ENCODE measurements around the gene TSHZ2.

TSHZ2 gene

GRCh38 chr20:53489528-53489927 lies 517.4 kb downstream of the TSHZ2 start:
- TF ChIP-seq GATA3 (IDR thresholded peaks at IDR 0.05; ENCODE audit: low read depth, low read length) (no peak), GATA2 (IDR thresholded peaks at IDR 0.05; ENCODE audit: low read depth, low read length) (no peak)

DNA sequence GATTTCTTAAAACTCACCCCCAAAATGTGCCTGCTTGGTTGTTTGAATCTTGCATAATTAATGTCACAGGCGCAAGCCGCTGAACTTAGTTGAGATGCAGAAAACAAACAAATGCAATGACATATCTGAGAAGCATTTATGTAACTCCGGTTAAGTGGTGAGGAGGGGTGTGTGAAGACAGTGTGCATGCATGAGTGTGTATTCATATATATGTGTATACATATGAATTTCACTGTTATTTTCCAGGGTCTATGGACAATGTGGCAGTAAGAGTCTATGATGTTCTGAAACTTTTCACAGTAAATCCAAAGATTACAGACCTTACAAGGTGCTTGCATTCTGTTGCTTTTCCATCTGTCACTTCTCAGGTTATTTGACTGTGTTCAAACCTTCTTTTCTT lies 518.5 kb downstream of the TSHZ2 start:
- no peak for TF ChIP-seq GATA2 (IDR thresholded peaks at IDR 0.05; ENCODE audit: low read depth, low read length)
- no peak for TF ChIP-seq GATA3 (IDR thresholded peaks at IDR 0.05; ENCODE audit: low read depth, low read length)

DNA sequence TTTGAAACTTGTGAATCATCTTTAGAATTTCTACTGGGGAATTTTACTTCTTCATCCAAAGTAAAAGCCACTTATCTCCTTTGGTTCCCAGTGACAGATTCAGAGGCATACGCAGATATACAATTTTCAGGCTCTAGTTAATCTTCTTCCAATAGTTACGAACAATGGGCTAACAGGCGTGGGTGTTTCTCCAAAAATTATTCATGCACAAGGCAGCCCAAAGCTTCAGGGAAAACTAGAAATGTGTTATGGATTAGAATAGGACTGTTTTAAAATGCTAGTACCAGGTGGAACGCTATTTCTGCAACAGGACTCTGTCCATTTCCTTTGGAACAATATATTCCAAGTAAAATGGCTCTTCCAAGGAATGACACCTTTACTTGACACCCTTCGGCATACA lies 519.3 kb downstream of the TSHZ2 start:
- TF ChIP-seq GATA2 (IDR thresholded peaks at IDR 0.05; ENCODE audit: low read depth, low read length), result no peak
- TF ChIP-seq GATA3 (IDR thresholded peaks at IDR 0.05; ENCODE audit: low read depth, low read length), result no peak

DNA sequence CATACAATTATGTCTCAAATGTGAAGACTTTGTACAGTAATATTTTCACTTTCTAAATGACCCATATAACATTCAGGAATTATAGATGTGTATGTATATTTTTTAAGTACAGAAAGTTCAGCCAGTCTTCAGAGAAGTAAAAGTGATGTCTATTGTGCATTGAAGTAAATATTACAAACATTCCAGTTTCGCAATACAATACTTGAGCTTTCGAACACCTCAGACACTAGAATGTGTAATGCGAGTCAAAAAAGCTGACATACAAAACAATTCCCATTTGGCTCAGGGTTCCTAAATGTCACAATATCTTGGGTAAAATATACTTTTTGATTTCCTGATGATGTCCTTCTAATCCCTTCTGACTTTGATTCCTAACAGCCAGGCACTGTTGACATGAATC lies 520.1 kb downstream of the TSHZ2 start:
- no peak for TF ChIP-seq GATA2 (IDR thresholded peaks at IDR 0.05; ENCODE audit: low read depth, low read length)
- TF ChIP-seq GATA3 (IDR thresholded peaks at IDR 0.05; ENCODE audit: low read depth, low read length), result no peak

DNA sequence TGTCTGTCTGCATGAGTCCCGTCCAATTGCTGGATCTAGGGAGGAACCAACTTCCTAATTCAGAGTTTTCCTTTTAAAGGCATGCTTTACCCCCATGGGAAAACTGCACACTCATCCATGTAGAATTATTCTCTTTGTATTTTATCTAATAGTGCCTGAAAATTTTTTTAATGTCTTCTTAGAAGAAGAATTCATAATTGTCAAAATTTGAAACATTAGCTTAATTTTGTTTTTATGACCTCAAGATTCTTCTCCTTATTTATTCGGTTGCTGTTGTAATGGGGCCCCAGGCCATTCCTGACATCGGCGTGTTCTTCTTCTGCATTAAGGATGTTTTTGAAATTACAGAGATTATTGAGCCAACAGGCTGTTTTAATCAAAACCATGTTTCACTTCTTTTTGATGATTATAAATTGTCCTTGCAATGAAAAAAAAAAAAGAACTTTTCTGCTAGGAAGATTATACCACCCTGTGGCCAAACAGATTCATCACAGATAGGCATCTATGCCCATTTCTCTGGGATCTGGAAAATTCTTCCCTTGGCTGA lies 521.2 kb downstream of the TSHZ2 start:
- TF ChIP-seq GATA3 (IDR thresholded peaks at IDR 0.05; ENCODE audit: low read depth, low read length), result peak; percentile 95
- TF ChIP-seq GATA2 (IDR thresholded peaks at IDR 0.05; ENCODE audit: low read depth, low read length), result peak; percentile 92

DNA sequence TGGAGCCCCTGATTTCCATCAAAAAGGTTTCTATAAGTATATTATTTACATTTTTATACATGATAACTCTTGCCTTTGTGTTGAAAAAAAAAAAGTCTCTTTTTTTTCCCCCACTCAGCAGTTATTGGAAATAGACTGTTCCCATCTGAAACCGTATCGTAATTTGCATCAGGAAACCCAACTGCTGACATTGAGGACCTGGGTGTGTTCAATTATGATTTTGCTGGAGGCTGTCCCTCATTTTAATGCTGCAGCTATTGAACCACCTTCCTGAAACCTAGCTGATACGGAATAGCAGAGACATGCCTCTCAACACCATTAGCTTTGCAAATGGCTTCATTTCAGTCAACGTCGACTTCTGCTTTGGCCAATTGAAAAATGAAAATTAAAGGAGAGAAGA lies 522.6 kb downstream of the TSHZ2 start:
- TF ChIP-seq GATA3 (IDR thresholded peaks at IDR 0.05; ENCODE audit: low read depth, low read length) (peak; percentile 76), GATA2 (IDR thresholded peaks at IDR 0.05; ENCODE audit: low read depth, low read length) (peak; percentile 77)

- peak; percentile 74 for TF ChIP-seq GATA3 (IDR thresholded peaks at IDR 0.05; ENCODE audit: low read depth, low read length)
- TF ChIP-seq GATA2 (IDR thresholded peaks at IDR 0.05; ENCODE audit: low read depth, low read length), result peak; percentile 97
Observed at GRCh38 chr20:53495398-53496092, 523.4 kb downstream of the TSHZ2 start.

DNA sequence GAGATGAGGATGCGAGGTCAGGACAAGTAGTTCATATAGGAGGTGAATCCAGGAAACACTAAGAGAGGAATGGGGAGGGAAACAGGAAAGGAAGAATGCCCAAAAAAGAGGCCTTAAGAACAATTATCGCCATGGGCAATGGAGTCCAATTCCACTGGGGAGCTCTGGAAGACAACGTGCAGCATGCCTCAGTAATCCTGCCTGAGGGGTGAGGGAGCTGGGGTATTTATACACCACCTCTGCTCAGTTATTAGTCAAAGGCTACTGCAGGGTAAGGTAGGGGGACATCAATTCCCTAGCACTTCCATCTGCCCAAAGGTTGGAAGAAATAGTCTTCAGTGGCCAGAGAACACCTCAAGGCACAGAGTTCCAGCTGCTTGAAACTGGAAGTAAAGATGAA lies 525.1 kb downstream of the TSHZ2 start:
- no peak for TF ChIP-seq GATA2 (IDR thresholded peaks at IDR 0.05; ENCODE audit: low read depth, low read length)
- no peak for TF ChIP-seq GATA3 (IDR thresholded peaks at IDR 0.05; ENCODE audit: low read depth, low read length)

GRCh38 chr20:53498341-53498740 lies 526.2 kb downstream of the TSHZ2 start:
- TF ChIP-seq GATA2 (IDR thresholded peaks at IDR 0.05; ENCODE audit: low read depth, low read length) (no peak), GATA3 (IDR thresholded peaks at IDR 0.05; ENCODE audit: low read depth, low read length) (no peak)

GRCh38 chr20:53500651-53501050 lies 528.5 kb downstream of the TSHZ2 start:
- no peak for TF ChIP-seq GATA3 (IDR thresholded peaks at IDR 0.05; ENCODE audit: low read depth, low read length)
- no peak for TF ChIP-seq GATA2 (IDR thresholded peaks at IDR 0.05; ENCODE audit: low read depth, low read length)

DNA sequence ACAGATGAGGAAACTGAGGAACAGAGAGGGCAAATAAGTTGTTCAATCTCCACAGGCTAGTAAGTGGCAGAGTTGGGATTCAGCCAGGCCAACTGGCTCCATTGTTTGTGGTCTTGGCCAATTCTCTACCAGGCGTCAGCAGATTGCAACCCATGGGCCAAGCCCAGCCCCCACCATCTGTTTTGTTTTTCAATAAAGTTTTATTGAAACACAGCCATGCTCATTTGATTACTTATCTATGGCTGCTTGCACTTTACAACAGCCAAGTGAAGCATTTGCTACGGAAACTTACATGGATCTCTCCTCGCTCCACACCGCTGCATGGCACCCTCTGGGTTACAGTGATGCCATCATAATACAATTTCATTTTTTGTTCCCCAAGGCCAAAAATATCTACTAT lies 530.7 kb downstream of the TSHZ2 start:
- no peak for TF ChIP-seq GATA3 (IDR thresholded peaks at IDR 0.05; ENCODE audit: low read depth, low read length)
- no peak for TF ChIP-seq GATA2 (IDR thresholded peaks at IDR 0.05; ENCODE audit: low read depth, low read length)

DNA sequence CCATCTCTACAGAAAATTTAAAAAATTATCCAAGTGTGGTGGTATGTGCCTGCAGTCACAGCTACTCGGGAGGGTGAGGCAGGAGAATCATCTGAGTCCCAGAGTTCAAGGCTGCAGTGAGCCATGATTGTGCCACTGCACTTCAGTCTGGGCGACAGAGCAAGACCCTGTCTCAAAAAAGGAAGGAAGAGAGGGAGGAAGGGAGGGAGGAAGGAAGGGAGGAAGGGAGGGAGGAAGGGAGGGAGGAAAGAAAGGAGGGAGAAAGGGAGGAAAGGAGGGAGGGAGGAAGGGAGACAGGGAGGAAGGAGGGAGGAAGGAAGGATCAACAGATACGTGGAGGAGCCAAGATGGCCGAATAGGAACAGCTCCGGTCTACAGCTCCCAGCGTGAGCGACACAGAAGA lies 531.4 kb downstream of the TSHZ2 start:
- TF ChIP-seq GATA3 (IDR thresholded peaks at IDR 0.05; ENCODE audit: low read depth, low read length) (no peak), GATA2 (IDR thresholded peaks at IDR 0.05; ENCODE audit: low read depth, low read length) (no peak)

DNA sequence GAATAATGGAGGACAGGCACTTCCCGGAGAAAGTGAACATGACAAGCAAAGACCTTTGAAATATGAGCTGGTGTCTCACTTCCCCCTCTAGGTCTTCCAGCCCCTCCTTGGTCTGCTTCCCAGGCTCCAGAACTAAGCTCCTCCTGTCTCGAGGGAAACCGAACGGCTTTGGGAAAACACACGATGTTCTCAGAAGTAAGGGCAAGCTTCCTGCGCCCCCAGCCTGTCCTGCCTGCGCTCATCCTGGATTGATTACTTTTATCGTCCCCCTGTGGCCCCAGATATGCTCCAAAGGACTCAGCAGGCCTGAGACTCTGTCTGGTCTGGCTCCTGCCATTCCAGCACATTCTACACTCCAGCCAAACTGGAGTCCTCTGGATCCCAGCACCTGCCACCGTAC lies 538.1 kb downstream of the TSHZ2 start:
- no peak for TF ChIP-seq GATA3 (IDR thresholded peaks at IDR 0.05; ENCODE audit: low read depth, low read length)

DNA sequence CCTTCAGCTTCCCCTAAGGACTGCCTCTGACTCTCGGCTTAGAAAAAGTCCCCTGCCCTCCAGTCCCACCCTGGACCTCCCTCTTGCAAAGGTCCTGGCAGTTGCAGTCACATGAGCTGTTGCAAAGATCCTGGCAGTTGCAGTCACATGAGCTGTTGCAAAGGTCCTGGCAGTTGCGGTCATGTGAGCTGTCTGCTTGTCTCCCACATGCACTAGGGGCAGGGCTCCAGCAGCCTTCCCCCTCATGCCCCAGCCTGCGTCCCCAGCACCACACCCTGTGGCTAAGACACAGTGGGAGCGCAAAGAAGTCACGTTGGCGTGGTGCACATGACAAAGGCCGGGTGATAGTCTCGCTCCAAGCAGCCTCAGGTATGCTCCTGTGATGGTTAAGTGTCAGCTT lies 538.5 kb downstream of the TSHZ2 start:
- TF ChIP-seq GATA3 (IDR thresholded peaks at IDR 0.05; ENCODE audit: low read depth, low read length) (no peak), GATA2 (IDR thresholded peaks at IDR 0.05; ENCODE audit: low read depth, low read length) (no peak)

DNA sequence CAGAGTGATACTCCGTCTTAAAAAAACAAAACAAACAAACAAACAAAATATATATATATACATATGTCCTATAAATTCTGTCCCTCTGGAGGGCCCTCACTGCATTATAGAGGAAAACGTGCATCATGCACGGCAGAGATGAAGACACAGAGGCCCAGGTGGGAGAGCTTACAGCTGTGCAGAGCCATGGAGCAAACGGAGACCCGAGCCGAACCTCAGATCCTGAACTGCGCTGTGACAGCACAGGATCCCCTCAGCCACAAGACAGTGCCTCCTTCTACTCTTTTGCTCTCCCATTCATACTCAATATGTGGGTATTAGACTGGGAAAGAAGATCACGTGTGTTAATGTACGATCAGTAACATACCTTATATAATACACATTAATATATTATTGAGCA lies 539.9 kb downstream of the TSHZ2 start:
- no peak for TF ChIP-seq GATA2 (IDR thresholded peaks at IDR 0.05; ENCODE audit: low read depth, low read length)
- TF ChIP-seq GATA3 (IDR thresholded peaks at IDR 0.05; ENCODE audit: low read depth, low read length), result no peak

DNA sequence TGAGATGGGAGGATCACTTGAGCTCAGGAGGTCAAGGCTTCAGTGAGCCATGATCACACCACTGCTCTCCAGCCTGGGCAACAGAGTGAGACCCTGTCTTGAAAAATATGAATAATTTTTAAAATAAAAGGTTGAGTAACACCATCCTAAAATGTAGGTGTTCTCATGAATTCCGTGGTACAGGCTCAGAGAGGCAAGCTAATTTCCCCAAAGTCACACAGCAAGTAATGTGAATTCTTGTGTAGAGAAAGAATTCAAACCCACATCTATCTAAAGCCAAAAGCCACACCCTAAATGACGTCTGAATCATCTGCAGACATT lies 541.0 kb downstream of the TSHZ2 start:
- TF ChIP-seq GATA3 (IDR thresholded peaks at IDR 0.05; ENCODE audit: low read depth, low read length) (no peak), GATA2 (IDR thresholded peaks at IDR 0.05; ENCODE audit: low read depth, low read length) (no peak)
